ENCODE measurements around the gene PIP4K2A.
"Not testable (repeated sequence)": the region's sequence is repeated elsewhere in the genome, so short reads cannot be mapped to it uniquely, and the experiment has no call there.

The PIP4K2A gene

DNA sequence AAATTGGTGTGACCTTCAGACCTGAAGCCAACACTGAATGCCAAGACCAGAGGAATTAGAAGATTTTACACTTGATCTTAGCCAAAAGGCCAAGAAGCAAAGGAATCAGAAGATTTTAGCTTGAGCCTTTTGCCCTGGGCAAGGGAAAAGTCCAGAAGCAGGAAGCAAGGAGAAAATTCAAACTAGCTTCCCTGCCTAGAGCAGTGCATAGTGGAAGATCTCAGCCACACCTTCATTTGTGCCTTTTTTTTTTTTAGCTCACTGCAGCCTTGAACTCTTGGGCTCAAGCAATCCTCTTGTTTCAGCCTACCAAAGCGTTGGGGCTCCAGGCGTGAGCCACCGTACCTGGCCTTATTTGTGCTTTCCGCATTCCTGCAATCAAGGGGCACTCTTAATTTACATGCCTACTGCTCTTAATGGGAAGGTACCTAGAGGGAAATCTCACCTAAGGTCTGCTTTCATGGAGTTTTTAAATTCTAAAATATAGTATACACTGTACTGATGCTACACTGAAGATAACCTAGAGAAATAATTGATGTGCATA lies 8.3 kb upstream of the PIP4K2A start:
- Histone ChIP-seq H3K27me3 (ENCODE audit: low read length) (no peaks in the 10 kb centered on the region), H3K9me2 (replicated peaks; ENCODE audit: insufficient read depth, low read length) (no peaks in the 10 kb centered on the region), H3K4me2 (ENCODE audit: low read depth, low read length, poor library complexity, severe bottlenecking) (no peak overlapping the region), H3F3A (ENCODE audit: insufficient read depth) (no peaks in the 10 kb centered on the region), H3K4me3 (ENCODE audit: insufficient read depth, low read length, poor library complexity, severe bottlenecking) (no peak overlapping the region), H3K36me3 (ENCODE audit: low read length) (no peaks in the 10 kb centered on the region), H3K9ac (ENCODE audit: low read length) (no peak overlapping the region), H4K20me1 (ENCODE audit: low read depth, low read length) (no peaks in the 10 kb centered on the region; the same call in 1 of the 2 replicates), H3K9me3 (ENCODE audit: insufficient read depth, low read length) (no peaks in the 10 kb centered on the region), H3K79me2 (ENCODE audit: insufficient read depth, low read length) (no peaks in the 10 kb centered on the region), H3K27ac (ENCODE audit: low read depth, low read length) (no peak overlapping the region), H2AFZ (ENCODE audit: low read depth, low read length, severe bottlenecking) (no peak overlapping the region)
- TF ChIP-seq CTCF (IDR thresholded peaks at IDR 0.05; ENCODE audit: insufficient read depth, low read length, poor library complexity, severe bottlenecking) (no peak), EZH2phosphoT487 (conservative IDR thresholded peaks at IDR 0.05; ENCODE audit: low read length) (no peak)

- no peak overlapping the region for H3K9ac ChIP-seq (ENCODE audit: low read length)
- no peaks in the 10 kb centered on the region for H3K9me3 ChIP-seq (ENCODE audit: insufficient read depth, low read length)
- H3K9me2 ChIP-seq (replicated peaks; ENCODE audit: insufficient read depth, low read length): no peaks in the 10 kb centered on the region
- H3K36me3 ChIP-seq (ENCODE audit: low read length): no peaks in the 10 kb centered on the region
- H3F3A ChIP-seq (ENCODE audit: insufficient read depth): no peaks in the 10 kb centered on the region
- H3K4me3 ChIP-seq (ENCODE audit: insufficient read depth, low read length, poor library complexity, severe bottlenecking): no peak overlapping the region
- TF ChIP-seq CTCF (IDR thresholded peaks at IDR 0.05; ENCODE audit: insufficient read depth, low read length, poor library complexity, severe bottlenecking) (no peak), EZH2phosphoT487 (conservative IDR thresholded peaks at IDR 0.05; ENCODE audit: low read length) (no peak)
- no peak overlapping the region for H3K4me2 ChIP-seq (ENCODE audit: low read depth, low read length, poor library complexity, severe bottlenecking)
- no peak overlapping the region for H3K27ac ChIP-seq (ENCODE audit: low read depth, low read length)
- no peaks in the 10 kb centered on the region for H3K79me2 ChIP-seq (ENCODE audit: insufficient read depth, low read length)
- no peaks in the 10 kb centered on the region for H3K27me3 ChIP-seq (ENCODE audit: low read length)
- no peak overlapping the region for H2AFZ ChIP-seq (ENCODE audit: low read depth, low read length, severe bottlenecking)
- H4K20me1 ChIP-seq (ENCODE audit: low read depth, low read length): no peaks in the 10 kb centered on the region; the same call in 1 of the 2 replicates
Measured at GRCh38 chr10:22720667-22721066, 6.3 kb upstream of the PIP4K2A start.

DNA sequence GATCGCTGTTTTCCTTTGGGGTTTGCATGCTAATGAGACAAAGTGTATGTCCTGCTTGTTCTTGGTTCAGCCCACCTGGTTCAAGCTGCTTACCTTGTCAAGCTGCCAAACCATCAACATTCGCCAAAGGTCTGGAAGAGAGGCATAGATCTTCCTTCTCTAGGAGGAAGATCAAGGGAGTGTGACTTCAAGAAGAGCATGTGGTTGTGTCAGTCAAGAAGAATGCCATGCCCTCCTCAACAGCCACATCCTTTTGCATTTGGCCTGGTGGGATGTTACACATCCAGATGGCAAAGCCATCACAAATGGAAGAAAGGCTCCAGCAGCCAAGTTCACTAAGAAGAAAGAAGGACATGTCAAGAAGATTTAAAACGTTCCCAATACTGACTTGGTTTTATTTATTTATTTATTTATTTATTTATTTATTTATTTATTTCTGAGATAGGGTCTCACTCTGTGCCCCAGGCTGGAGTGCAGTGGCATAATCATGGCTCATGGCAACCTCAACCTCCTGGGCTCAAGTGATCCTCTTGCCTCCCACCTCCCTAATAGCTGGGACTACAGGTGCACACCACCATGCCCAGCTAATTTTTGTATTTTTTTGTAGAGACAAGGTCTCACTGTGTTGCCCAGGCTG lies 5.1 kb upstream of the PIP4K2A start:
- H3K9ac ChIP-seq (ENCODE audit: low read length): no peak overlapping the region
- H2AFZ ChIP-seq (ENCODE audit: low read depth, low read length, severe bottlenecking): no peak overlapping the region
- no peak overlapping the region for H3K27ac ChIP-seq (ENCODE audit: low read depth, low read length)
- no peak overlapping the region for H3K4me2 ChIP-seq (ENCODE audit: low read depth, low read length, poor library complexity, severe bottlenecking)
- no peaks in the 10 kb centered on the region for H3K9me2 ChIP-seq (replicated peaks; ENCODE audit: insufficient read depth, low read length)
- H3K9me3 ChIP-seq (ENCODE audit: insufficient read depth, low read length): no peaks in the 10 kb centered on the region
- TF ChIP-seq CTCF (IDR thresholded peaks at IDR 0.05; ENCODE audit: insufficient read depth, low read length, poor library complexity, severe bottlenecking) (no peak), EZH2phosphoT487 (conservative IDR thresholded peaks at IDR 0.05; ENCODE audit: low read length) (no peak)
- H4K20me1 ChIP-seq (ENCODE audit: low read depth, low read length): no peaks in the 10 kb centered on the region; the same call in 1 of the 2 replicates
- H3K4me3 ChIP-seq (ENCODE audit: insufficient read depth, low read length, poor library complexity, severe bottlenecking): no peak overlapping the region
- peaks cover 5% of the 10 kb centered on the region; the same call in 1 of the 2 replicates for H3F3A ChIP-seq (ENCODE audit: insufficient read depth)
- no peaks in the 10 kb centered on the region for H3K36me3 ChIP-seq (ENCODE audit: low read length)
- H3K79me2 ChIP-seq (ENCODE audit: insufficient read depth, low read length): no peaks in the 10 kb centered on the region
- no peaks in the 10 kb centered on the region for H3K27me3 ChIP-seq (ENCODE audit: low read length)

DNA sequence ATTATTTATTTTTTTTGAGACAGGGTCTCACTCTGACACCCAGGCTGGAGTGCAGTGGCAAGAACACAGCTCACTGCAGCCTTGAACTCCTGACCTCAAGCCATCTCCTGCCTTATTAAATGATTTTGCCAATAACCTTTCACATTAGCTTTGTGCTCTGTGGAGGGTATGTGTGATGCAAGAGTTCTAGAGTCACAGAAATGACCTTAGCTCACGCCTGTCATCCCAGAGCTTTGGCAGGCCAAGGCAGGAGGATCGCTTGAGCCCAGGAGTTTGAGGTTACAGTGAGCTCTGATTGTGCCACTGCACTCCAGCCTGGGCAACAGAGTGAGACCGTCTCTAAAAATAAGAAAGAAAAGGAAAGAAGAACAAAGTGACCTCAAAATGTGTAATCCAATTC lies 4.3 kb upstream of the PIP4K2A start:
- H4K20me1 ChIP-seq (ENCODE audit: low read depth, low read length); H3K4me3 ChIP-seq (ENCODE audit: insufficient read depth, low read length, poor library complexity, severe bottlenecking); H3K9me3 ChIP-seq (ENCODE audit: insufficient read depth, low read length); H3K79me2 ChIP-seq (ENCODE audit: insufficient read depth, low read length); H3K36me3 ChIP-seq (ENCODE audit: low read length); H3F3A ChIP-seq (ENCODE audit: insufficient read depth); H3K9ac ChIP-seq (ENCODE audit: low read length); H3K27me3 ChIP-seq (ENCODE audit: low read length); H3K27ac ChIP-seq (ENCODE audit: low read depth, low read length); H3K9me2 ChIP-seq (replicated peaks; ENCODE audit: insufficient read depth, low read length); H3K4me2 ChIP-seq (ENCODE audit: low read depth, low read length, poor library complexity, severe bottlenecking); H2AFZ ChIP-seq (ENCODE audit: low read depth, low read length, severe bottlenecking): not testable (repeated sequence)
